Stomach (tissue), 4 donors: ENCODE results near the gene FDPS.

Source experiments
- POLR2AphosphoS5 ChIP-seq, 3 donors: sonication (generic); formaldehyde crosslinking; IDR thresholded peaks; one replicate each; pipeline ENCODE4 v1.6.1; 2016; ENCODE audit warnings: antibody characterized with exemption in 3 of 3
- TF ChIP-seq, protein P1 (sequence below), 7 experiments: fragments of 450-650 bp in 4 of 7; fragments of 200-600 bp in 3 of 7; sonication (generic) in 3 of 7; IDR thresholded peaks; one replicate each; pipeline ENCODE4 v1.5.1; 2016 to 2019; ENCODE audit warnings: antibody characterized with exemption in 7 of 7, control low read depth in 2 of 7, mild to moderate bottlenecking in 1 of 7

DNA sequence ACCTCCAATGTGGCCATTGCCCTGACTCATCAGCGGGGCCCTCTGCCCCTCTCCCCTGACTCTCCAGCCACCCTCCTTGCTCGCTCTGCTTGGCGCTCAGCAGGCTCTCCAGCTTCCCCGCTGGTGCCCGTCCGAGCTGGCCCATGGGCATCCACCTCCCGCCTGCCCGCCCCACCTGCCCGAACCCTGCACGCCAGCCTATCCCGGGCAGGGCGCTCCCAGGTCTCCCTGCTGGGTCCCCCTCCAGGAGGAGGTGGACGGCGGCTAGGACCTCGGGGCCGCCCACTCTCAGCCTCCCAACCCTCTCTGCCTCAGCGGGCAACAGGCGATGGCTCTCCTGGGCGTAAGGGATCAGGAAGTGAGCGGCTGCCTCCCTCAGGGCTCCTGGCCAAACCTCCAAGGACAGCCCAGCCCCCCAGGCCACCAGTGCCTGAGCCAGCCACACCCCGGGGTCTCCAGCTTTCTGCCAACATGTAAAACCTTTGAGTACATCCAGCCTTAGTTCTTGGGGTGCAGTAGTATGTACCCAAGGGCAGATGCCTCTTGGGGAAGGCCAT lies 20.6 kb upstream of the FDPS start:
- TF ChIP-seq, protein P1, sequence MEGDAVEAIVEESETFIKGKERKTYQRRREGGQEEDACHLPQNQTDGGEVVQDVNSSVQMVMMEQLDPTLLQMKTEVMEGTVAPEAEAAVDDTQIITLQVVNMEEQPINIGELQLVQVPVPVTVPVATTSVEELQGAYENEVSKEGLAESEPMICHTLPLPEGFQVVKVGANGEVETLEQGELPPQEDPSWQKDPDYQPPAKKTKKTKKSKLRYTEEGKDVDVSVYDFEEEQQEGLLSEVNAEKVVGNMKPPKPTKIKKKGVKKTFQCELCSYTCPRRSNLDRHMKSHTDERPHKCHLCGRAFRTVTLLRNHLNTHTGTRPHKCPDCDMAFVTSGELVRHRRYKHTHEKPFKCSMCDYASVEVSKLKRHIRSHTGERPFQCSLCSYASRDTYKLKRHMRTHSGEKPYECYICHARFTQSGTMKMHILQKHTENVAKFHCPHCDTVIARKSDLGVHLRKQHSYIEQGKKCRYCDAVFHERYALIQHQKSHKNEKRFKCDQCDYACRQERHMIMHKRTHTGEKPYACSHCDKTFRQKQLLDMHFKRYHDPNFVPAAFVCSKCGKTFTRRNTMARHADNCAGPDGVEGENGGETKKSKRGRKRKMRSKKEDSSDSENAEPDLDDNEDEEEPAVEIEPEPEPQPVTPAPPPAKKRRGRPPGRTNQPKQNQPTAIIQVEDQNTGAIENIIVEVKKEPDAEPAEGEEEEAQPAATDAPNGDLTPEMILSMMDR (IDR thresholded peaks at IDR 0.05), result no peak
- no peak for TF ChIP-seq POLR2AphosphoS5 (IDR thresholded peaks at IDR 0.05)
